ENCODE data around the gene IDH1.
"Not testable (repeated sequence)": the region's sequence is repeated elsewhere in the genome, so short reads cannot be mapped to it uniquely, and the experiment has no call there.

The IDH1 gene

DNA sequence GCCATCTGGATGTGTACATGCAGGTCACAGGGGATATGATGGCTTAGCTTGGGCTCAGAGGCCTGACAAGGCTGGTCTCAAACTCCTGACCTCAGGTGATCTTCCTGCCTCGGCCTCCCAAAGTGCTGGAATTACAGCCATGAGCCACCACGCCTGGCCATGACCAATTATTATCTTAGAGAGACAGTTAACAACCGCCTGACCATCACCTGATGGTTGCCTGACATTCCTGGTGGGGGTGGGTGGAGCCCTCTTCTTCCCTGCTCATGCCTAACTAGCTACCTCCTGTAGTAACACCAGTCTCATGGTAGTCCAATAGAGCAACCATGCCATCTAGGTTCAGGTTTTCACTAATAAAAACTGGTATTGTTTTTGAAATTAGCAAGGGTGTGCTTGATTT, 33.0 kb downstream of the IDH1 start:
- DNase-seq (ENCODE audit: low read depth) = not testable (repeated sequence)

DNA sequence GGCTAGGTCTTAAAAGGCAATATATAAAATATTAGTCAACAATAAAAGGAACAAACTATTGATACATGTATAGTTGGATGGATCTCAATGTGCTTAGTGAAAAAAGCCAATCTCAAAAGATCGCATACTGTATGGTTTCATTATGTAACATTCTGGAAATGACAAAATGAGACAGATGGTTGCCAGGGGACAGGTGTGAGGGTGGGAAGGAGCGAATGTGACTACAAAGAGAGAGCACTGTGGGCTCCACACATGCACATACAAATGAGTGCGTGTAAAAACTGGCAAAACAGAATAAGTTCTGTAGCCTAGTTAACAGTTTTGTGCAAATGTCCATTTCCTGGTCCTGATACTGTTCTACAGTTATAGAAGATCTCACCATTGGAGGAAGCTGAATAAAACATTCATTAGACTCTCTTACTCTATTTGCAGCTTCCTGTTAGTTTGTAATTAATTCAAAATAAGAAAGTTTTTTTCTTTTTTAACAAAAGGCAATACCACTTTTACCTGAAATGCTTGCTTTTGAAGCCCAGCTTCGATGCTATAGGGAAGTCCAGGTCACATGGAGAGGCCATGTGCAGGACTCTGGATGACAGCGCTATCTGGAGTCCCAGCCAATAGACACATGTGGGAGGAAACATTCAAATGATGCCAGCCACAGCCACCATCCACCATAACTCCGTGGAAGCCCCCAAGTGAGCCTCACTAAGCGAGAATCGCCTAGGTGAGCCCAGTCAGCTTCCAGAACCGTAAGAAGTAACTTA, 44.0 kb downstream of the IDH1 start:
- DNase-seq (ENCODE audit: low read depth) = no peak

GRCh38 chr2:208208335-208209085, 46.4 kb downstream of the IDH1 start:
- DNase-seq (ENCODE audit: low read depth) = no peak

- DNase-seq (ENCODE audit: low read depth) = no peak
Measured at GRCh38 chr2:208207769-208208168, 47.1 kb downstream of the IDH1 start.

DNA sequence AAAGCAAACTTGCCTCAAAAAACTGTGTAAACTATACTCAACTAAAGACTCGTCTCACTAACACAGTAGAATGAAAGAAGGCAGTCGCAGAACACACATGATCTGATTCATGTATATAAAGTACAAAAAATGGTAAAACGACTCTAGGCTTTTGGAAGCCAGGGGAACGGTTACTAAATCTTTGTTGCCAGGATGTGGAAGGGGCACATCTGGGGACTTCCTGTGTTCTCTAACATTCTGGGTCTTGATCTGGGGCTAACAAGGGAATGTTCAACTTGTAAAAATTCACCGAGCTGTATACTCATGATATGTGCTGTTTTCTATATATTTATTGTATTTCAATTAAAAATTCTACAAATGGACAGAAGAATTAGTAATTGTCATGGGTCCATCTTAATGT, 50.7 kb downstream of the IDH1 start:
- DNase-seq (ENCODE audit: low read depth) = no peak

DNA sequence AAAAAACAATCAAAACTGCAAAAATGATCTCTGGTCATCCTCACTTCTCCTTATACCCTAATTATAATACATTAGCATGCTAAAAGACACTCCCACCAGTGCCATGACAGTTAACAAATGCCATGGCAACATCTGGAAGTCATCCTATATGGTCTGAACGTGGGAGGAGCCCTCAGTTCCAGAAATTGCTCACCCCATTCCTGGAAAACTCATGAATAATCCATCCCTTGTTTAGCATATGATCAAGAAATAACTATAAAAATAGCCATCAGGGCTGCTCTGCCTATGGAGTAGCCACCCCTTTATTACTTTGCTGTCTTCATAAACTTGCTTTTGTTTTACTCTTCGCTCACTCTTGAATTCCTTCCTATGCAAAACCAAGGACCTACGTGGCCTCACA, 59.3 kb downstream of the IDH1 start:
- DNase-seq (ENCODE audit: low read depth) = no peak

DNA sequence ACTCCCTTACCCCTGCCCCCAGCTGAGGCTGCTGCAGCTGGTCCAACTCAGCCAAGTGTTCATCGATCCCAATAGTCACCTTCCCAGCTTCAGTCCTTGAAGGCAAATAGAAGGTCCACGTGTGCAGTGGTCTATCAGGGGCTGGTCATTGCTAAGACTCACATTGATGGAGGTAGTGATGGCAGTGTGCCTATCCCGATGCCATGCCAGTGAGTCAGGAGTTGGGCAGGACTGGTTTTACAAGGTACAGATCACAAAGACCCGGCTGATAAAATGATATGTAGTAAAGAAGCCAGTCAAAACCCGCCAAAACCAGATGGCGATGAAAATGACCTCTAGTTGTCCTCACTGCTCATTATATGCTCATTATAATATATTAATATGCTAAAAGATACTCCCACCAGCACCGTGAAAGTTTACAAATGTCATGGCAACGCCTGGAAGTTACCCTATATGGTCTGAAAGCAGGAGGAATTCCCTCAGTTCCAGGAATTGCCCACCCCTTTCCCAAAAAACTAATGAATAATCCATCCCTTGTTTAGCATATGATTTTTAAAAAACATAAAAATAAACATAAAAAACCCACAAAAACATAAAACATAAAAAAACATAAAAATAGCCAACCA, 62.1 kb downstream of the IDH1 start:
- DNase-seq (ENCODE audit: low read depth) = no peak

GRCh38 chr2:208189810-208190503, 64.9 kb downstream of the IDH1 start, which contains the start of gene C2orf80:
Gene C2orf80, minus strand, starts transcription at chr2:208190030. Its CDS starts 3,044 bp downstream, at chr2:208186986.
- no peak for DNase-seq (ENCODE audit: low read depth)

GRCh38 chr2:208189069-208189809, 65.6 kb downstream of the IDH1 start:
- DNase-seq (ENCODE audit: low read depth) = no peak

GRCh38 chr2:208186893-208187292, 68.0 kb downstream of the IDH1 start:
- no peak for DNase-seq (ENCODE audit: low read depth)

DNA sequence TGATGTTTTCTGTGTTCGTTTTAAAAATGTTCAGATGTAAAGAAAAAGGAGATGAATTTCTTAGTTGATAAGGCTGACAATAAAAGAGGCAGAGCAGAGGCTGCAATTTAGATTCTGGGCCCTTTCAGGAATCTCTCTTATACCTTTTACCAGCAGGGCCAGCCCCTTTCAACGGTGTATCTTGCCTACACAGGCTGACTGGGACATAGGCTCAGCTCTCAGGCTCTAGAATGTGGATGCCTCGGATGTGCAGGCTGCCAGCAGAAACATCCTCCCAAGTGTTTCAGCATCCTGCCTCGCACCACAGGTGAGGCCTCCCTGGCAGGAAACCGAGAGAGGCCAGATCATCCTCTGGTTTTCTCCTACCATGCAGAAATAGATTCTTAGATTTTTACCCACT, 68.4 kb downstream of the IDH1 start:
- no peak for DNase-seq (ENCODE audit: low read depth)
